ENCODE data around the gene CLDN34.

The CLDN34 gene, protein sequence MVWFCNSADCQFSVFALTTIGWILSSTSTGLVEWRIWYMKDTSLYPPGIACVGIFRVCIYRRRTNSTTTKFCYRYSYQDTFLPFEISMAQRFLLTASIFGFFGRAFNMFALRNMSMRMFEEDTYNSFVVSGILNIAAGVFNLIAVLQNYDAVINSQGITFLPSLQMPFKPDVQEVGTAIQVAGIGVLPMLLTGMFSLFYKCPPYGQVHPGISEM

DNA sequence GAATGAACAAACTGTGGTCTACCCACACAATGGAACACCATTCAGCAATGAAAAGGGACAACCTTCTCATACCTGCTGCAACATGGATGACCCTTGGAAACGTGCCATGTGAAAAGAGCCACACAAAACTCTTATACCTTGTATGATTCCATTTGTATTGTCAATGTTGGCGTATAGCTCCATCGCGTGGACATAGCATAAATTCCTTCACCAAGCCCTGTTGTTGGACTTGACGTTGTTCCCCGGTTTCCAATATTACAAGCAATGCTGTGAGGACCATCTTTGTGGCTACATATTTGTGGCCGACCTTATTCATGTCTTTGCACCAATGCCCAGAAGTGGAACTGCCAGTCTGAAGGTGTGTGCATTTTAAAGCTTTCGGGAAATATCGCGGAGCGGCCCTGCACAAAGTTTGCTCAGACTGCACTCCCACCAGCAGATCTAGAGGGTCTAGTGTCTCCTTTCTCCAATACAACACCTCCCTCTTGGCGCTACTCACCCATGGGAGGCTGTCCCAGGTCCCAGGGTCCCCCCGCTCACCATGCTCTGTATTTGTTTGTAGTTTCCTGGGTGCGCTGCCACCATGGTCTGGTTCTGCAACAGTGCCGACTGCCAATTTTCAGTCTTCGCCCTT is at the start of gene CLDN34:
Gene CLDN34, plus strand, starts transcription at position 584 of the 634 bp plus-strand sequence. Its CDS starts 0 bp downstream, at position 584.
- DNase-seq (ENCODE audit: low read depth, low spot score), result no peak

GRCh38 chrX:9917861-9918260 is 49.3 kb upstream of the CLDN34 start:
- peak; percentile 31 for DNase-seq (ENCODE audit: low read depth, low spot score)

GRCh38 chrX:9919632-9920172 is 47.5 kb upstream of the CLDN34 start:
- no peak for DNase-seq (ENCODE audit: low read depth, low spot score)

DNA sequence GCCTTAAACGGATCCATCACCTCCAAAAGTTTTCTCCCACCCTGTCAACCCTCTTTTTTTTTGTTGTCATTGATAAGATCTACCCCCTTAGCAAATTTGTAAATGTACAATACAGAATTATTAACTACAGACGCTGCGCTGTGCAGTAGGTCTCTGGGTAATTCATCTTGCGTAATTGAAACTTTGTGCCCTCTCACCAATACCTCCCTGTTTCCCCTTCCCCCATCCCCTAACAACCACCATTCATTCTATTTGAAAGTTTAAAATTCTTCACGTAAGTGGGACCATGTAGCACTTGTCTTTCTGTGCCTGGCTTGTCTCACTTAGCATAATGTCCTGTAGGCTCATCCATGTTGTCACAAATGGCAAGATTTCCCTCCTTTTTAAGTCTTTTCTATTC is 45.8 kb upstream of the CLDN34 start:
- DNase-seq (ENCODE audit: low read depth, low spot score), result no peak

DNA sequence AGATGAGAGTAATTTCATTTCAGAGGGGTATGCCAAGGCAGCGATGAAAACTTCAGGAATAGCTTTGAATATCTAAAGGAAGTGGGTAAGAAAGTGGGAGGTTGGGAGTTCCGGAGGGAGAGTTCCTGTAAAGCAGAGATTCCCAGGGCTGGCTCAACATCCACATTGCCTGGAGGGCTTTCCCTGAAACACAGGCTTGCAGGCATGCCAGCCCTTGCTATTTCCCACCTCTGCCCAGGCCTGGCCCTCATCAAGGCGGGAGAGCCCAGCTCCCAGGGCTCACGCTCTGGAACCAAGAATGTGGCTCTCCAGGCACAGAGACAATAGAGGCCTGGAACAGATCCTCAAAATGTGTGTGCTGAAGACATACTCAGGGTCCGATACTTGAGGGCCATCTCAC is 43.8 kb upstream of the CLDN34 start:
- peak; percentile 72 for DNase-seq (ENCODE audit: low read depth, low spot score)

- no peak for DNase-seq (ENCODE audit: low read depth, low spot score)
Measured at GRCh38 chrX:9926002-9926401, 41.2 kb upstream of the CLDN34 start.

- peak; percentile 94 for DNase-seq (ENCODE audit: low read depth, low spot score)
Measured at GRCh38 chrX:9927698-9928482, 39.3 kb upstream of the CLDN34 start.

GRCh38 chrX:9935436-9935835 is 31.7 kb upstream of the CLDN34 start:
- DNase-seq (ENCODE audit: low read depth, low spot score), result no peak

GRCh38 chrX:9937761-9938160 is 29.4 kb upstream of the CLDN34 start:
- DNase-seq (ENCODE audit: low read depth, low spot score), result no peak

GRCh38 chrX:9938516-9938915 is 28.6 kb upstream of the CLDN34 start:
- DNase-seq (ENCODE audit: low read depth, low spot score), result no peak

GRCh38 chrX:9940421-9940820 is 26.7 kb upstream of the CLDN34 start:
- no peak for DNase-seq (ENCODE audit: low read depth, low spot score)

GRCh38 chrX:9942086-9942485 is 25.1 kb upstream of the CLDN34 start:
- DNase-seq (ENCODE audit: low read depth, low spot score), result no peak

DNA sequence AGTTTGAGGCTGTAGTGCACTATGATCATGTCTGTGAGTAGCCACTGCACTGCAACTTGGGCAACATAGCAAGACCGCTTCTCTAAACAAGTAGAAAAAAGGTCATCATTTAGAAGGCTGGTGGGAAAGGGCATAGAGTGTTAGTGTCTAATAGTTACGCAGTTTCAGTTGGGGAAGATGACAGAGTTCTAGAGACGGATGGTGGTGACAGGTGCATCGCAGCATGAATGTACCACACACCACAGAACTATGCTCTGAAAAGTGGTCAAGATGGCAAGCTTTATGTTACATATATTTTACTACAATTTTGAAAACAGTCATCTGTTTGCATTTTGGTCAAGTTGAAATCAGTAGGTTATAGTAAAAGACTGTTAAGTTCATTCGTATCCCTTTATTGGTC is 23.7 kb upstream of the CLDN34 start:
- DNase-seq (ENCODE audit: low read depth, low spot score), result no peak

- no peak for DNase-seq (ENCODE audit: low read depth, low spot score)
Measured at GRCh38 chrX:9947131-9947794, 19.9 kb upstream of the CLDN34 start.

DNA sequence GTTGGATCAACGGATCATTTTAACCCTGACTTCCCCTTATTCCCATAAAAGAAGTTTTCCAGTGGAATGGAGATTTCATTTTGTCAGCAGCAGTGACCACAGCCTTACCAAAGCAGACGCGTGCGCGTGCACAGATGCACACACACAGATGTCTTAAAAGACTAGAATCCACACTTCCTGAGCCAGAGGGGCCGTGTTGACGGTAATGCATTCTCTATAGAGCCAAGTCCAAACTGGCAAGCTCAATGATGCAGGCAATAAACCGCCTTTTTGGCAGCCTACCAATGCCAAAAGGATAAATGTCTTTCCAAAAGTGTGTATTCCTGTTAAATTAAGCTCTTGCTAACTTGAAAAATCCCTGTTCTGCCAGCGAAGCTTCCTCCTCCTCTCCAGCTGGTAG is 18.8 kb upstream of the CLDN34 start:
- no peak for DNase-seq (ENCODE audit: low read depth, low spot score)

- DNase-seq (ENCODE audit: low read depth, low spot score), result no peak
Measured at GRCh38 chrX:9952300-9952699, 14.9 kb upstream of the CLDN34 start.

DNA sequence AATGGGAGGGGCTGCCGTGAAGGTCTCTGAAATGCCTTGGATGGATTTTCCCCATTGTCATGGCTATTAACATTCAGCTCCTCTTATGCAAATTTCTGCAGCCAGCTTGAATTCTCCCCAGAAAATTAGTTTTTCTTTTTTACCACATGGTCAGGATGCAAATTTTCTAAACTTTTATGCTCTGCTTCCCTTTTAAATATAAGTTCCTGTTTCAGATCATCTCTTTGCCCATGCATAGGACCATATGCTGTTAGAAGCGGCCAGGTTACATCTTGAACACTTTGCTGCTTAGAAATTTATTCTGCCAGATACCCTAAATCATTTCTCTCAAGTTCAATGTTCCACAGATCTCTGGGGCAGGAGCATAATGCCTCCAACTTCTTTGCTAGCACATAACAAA is 13.8 kb upstream of the CLDN34 start:
- no peak for DNase-seq (ENCODE audit: low read depth, low spot score)

- no peak for DNase-seq (ENCODE audit: low read depth, low spot score)
Measured at GRCh38 chrX:9955506-9955905, 11.7 kb upstream of the CLDN34 start.

- no peak for DNase-seq (ENCODE audit: low read depth, low spot score)
Measured at GRCh38 chrX:9957743-9958142, 9.4 kb upstream of the CLDN34 start.

DNA sequence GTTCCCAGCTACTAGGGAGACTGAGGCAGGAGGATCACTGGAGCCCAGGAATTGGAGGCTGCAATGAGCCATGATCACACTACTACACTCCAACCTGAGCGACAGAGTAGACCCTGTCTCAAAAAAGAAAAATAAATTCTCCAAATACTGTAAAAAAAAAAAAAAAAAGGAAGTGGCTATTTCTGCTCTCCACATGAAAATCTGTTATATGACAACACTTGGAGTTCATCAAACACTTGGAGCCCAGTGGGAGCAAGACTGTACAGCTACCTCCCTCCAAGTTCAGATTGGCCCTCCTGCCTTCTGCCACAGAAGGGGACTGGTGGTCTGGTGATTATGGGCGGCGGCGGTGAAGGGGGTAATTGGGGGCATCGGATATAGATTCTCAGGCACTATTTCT is 9.0 kb upstream of the CLDN34 start:
- DNase-seq (ENCODE audit: low read depth, low spot score), result no peak

GRCh38 chrX:9961750-9962149 is 5.4 kb upstream of the CLDN34 start:
- no peak for DNase-seq (ENCODE audit: low read depth, low spot score)

DNA sequence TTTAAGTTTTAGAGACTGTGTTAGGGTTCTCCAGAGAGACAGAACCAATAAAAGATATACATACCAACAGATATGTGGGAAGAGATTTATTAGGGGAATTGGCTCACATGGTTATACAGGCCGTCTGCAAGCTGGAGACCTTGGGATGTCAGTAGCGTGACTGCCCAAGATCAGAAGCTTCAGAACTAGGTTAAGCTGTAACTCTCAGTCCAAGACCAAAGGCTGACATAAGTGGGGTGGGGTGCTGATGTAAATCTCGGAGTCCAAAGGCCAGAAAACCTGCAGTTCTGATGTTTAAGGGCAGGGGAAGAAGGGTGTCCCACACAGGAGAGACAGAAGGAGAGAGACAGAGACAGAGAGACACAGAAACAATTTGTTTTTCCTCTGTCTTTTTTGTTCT is 10.5 kb downstream of the CLDN34 start:
- no peak for DNase-seq (ENCODE audit: low read depth, low spot score)

Data from ELF-1 (cell line).